ENCODE results near the gene BMP6.

DNA sequence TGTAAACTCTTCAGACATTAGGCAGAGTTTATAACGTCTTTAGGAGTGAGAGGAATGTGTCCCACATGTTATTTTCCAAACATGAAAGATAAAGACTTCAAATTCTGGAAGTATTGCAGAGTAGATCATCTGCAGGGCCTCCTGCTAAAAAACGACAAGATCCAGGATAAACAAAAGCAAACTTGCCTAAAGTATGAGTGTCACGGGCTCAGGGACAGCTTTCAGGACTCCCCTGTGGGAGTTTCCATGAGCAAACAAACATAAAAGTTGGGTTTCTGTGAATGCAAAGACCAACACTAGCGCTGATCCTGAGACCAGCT, 107.8 kb downstream of the BMP6 start:
- TF ChIP-seq CTCF (optimal IDR thresholded peaks at IDR 0.05 in 1 of 3, IDR thresholded peaks at IDR 0.05 in 1 of 3, conservative IDR thresholded peaks at IDR 0.05 in 1 of 3; ENCODE audit: extremely low read depth in 1 of 3, insufficient read depth in 2 of 3, low read length in 3 of 3) = no peak
- no peak for TF ChIP-seq EZH2 (IDR thresholded peaks at IDR 0.05; ENCODE audit: low read length)

Data from keratinocyte (primary cell).